ENCODE data around the gene PRR23E.

DNA sequence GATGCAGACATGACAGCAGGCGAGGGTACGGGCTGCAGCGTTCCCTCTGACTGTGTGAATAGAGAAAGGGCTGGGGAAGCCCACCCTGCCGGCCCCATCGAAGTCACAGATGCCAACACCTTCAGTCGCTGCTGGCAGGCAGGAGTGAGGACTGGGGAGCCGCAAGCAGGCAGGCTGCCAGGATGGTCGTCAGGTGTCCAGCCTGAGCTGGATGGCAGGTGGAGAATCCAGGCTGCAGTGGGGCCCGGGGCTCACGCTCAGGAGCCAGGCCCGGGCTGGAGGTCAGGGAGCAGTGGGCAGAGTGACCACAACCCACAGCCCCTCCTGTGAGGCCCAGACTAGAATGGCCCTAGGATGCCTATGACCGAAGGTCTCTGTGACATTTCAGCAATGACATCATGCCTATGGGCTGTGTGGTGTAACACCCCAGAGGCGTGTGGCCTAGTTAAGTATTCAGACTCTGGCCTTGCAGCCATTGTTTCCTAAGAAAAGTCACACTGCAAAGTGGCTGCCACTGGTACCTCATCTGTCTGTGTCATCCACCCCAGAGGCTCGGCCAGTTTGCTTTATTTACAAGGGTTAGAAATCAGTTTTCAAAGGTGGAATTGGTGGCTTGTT, 15.7 kb downstream of the PRR23E start:
- TF ChIP-seq EZH2 (IDR thresholded peaks at IDR 0.05; ENCODE audit: borderline replicate concordance, low read length), result no peak
- TF ChIP-seq, protein P1, sequence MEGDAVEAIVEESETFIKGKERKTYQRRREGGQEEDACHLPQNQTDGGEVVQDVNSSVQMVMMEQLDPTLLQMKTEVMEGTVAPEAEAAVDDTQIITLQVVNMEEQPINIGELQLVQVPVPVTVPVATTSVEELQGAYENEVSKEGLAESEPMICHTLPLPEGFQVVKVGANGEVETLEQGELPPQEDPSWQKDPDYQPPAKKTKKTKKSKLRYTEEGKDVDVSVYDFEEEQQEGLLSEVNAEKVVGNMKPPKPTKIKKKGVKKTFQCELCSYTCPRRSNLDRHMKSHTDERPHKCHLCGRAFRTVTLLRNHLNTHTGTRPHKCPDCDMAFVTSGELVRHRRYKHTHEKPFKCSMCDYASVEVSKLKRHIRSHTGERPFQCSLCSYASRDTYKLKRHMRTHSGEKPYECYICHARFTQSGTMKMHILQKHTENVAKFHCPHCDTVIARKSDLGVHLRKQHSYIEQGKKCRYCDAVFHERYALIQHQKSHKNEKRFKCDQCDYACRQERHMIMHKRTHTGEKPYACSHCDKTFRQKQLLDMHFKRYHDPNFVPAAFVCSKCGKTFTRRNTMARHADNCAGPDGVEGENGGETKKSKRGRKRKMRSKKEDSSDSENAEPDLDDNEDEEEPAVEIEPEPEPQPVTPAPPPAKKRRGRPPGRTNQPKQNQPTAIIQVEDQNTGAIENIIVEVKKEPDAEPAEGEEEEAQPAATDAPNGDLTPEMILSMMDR (IDR thresholded peaks at IDR 0.05; ENCODE audit: low read length), result no peak

All from OCI-LY1 (cell line).